ENCODE measurements around the gene TMEM243. TPM values are rescaled to one million over a fixed set of nuclear protein-coding genes. Genes with fewer than 3 reads are reported as not detected.
"Not testable (repeated sequence)": the region's sequence is repeated elsewhere in the genome, so short reads cannot be mapped to it uniquely, and the experiment has no call there.

Gene TMEM243
- 29.2 TPM for total RNA-seq

GRCh38 chr7:87219545-87220025 is at the start of gene TMEM243:
TSS of gene TMEM243 (minus strand) at chr7:87219732. CDS start at chr7:87219503, 229 bp downstream.
- peak; percentile 82 for DNase-seq

GRCh38 chr7:87267239-87267900 is 47.8 kb upstream of the TMEM243 start:
- no peak for DNase-seq

- no peak for DNase-seq
These were observed 44.0 kb upstream of the TMEM243 start for GRCh38 chr7:87263537-87263936.

- no peak for DNase-seq
These were observed 34.1 kb upstream of the TMEM243 start for GRCh38 chr7:87253589-87254087.

GRCh38 chr7:87245671-87246070 is 26.1 kb upstream of the TMEM243 start:
- DNase-seq = not testable (repeated sequence)

- not testable (repeated sequence) for DNase-seq
These were observed 19.0 kb upstream of the TMEM243 start for GRCh38 chr7:87238464-87239051.

GRCh38 chr7:87234949-87235348 is 15.4 kb upstream of the TMEM243 start:
- no peak for DNase-seq

GRCh38 chr7:87231711-87232110 is 12.2 kb upstream of the TMEM243 start:
- peak; percentile 69 for DNase-seq

GRCh38 chr7:87231258-87231657 is 11.7 kb upstream of the TMEM243 start:
- DNase-seq = peak; percentile 70

GRCh38 chr7:87226495-87226894 is 7.0 kb upstream of the TMEM243 start:
- DNase-seq = no peak

- DNase-seq = no peak
These were observed 6.2 kb upstream of the TMEM243 start for GRCh38 chr7:87225696-87226095.

- no peak for DNase-seq
These were observed 4.1 kb upstream of the TMEM243 start for GRCh38 chr7:87223666-87224065.

- DNase-seq = peak; percentile 63
These were observed 1.2 kb upstream of the TMEM243 start for GRCh38 chr7:87220734-87221215.

- DNase-seq = peak; percentile 83
These were observed 648 bp upstream of the TMEM243 start for GRCh38 chr7:87220026-87220733.

- DNase-seq = peak; percentile 60
These were observed 562 bp downstream of the TMEM243 start for GRCh38 chr7:87218796-87219544.

GRCh38 chr7:87217983-87218653 is 1.4 kb downstream of the TMEM243 start:
- no peak for DNase-seq

GRCh38 chr7:87216701-87217508 is 2.6 kb downstream of the TMEM243 start:
- DNase-seq = no peak

- no peak for DNase-seq
These were observed 4.5 kb downstream of the TMEM243 start for GRCh38 chr7:87215046-87215445.

- no peak for DNase-seq
These were observed 5.7 kb downstream of the TMEM243 start for GRCh38 chr7:87213811-87214210.

- DNase-seq = no peak
These were observed 6.3 kb downstream of the TMEM243 start for GRCh38 chr7:87213252-87213651.

- DNase-seq = no peak
These were observed 7.0 kb downstream of the TMEM243 start for GRCh38 chr7:87212498-87212897.

All from tongue (tissue), 2 donors.